Suprapubic skin (tissue), 4 donors: ENCODE measurements around the gene TMEM170B. TPM values are rescaled to one million over a fixed set of nuclear protein-coding genes. Genes with fewer than 3 reads are reported as not detected.

Experiments used
- DNase-seq, 2 donors: peaks; one replicate each; pipeline ENCODE4 v3.0.0-alpha.2; 2019; ENCODE audit warnings: low spot score in 2 of 2
- H3K27ac ChIP-seq: fragments of 200-600 bp; sonication (generic); one replicate; pipeline ENCODE4 v1.5.1; 2019
- H3K27me3 ChIP-seq: fragments of 200-600 bp; sonication (generic); one replicate; pipeline ENCODE4 v1.5.1; 2019
- H3K36me3 ChIP-seq: fragments of 200-600 bp; sonication (generic); one replicate; pipeline ENCODE4 v1.5.1; 2019
- H3K4me1 ChIP-seq: fragments of 200-600 bp; sonication (generic); one replicate; pipeline ENCODE4 v1.5.1; 2019
- H3K4me3 ChIP-seq: fragments of 200-600 bp; sonication (generic); one replicate; pipeline ENCODE4 v1.5.1; 2019; ENCODE audit warnings: mild to moderate bottlenecking
- H3K9me3 ChIP-seq: fragments of 200-600 bp; sonication (generic); one replicate; pipeline ENCODE4 v1.5.1; 2019
- CTCF ChIP-seq, 2 donors: fragments of 200-600 bp in 1 of 2; fragments of 450-650 bp in 1 of 2; sonication (generic) in 1 of 2; IDR thresholded peaks; one replicate each; pipeline ENCODE4 v1.5.1; 2016 to 2019; ENCODE audit warnings: antibody characterized with exemption in 2 of 2, mild to moderate bottlenecking in 1 of 2, moderate library complexity in 1 of 2
- EP300 ChIP-seq: sonication (generic); formaldehyde crosslinking; IDR thresholded peaks from one replicate; pipeline ENCODE4 v1.6.1; 2017; ENCODE audit warnings: antibody characterized with exemption
- POLR2A ChIP-seq, 2 donors: fragments of 450-650 bp; IDR thresholded peaks; one replicate each; pipeline ENCODE4 v1.6.1; 2017; ENCODE audit warnings: antibody characterized with exemption in 2 of 2, mild to moderate bottlenecking in 2 of 2, moderate library complexity in 2 of 2
- POLR2AphosphoS5 ChIP-seq, 3 donors: sonication (generic); formaldehyde crosslinking; IDR thresholded peaks; one replicate each; pipeline ENCODE4 v1.6.1; 2017; ENCODE audit warnings: antibody characterized with exemption in 3 of 3
- WGBS: methylation state at CpG from one replicate; pipeline ENCODE4 v1.1.5; 2018; 5-methylcytosine and 5-hydroxymethylcytosine counted together
- total RNA-seq, 4 donors: library from RNA; depleted of rRNA; stranded (reverse); fragments of >200 nt; gene quantifications; one replicate each; pipeline ENCODE4 v1.1.0, GENCODE V29; 2016

Gene TMEM170B
- total RNA-seq, 4 donors from 2014 or later: 1.1 to 1.7 (median 1.2) TPM

DNA sequence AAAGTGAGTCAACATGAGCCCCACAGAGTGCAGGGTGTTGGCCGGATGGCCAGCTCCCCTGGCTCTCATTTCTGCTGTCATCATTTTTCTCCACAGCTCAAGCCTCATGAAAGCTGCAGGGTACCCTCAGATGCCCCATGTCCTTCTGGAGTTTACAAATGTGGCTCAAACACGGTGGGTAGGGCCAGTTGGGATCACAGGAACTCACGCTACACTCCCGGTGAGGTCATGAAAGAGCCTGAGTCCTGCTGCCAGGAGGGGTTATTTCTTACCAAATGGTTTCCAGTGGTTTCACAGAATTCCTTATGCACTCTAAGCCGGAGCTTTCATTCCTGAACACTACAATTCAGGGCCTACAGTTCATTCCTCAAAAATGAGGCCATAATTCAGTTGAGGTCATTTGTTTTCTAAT lies 78.7 kb downstream of the TMEM170B start:
- H3K27me3 ChIP-seq: no peaks in the 10 kb centered on the region
- peaks cover 4% of the 10 kb centered on the region for H3K4me1 ChIP-seq
- H3K4me3 ChIP-seq: no peak overlapping the region
- H3K9me3 ChIP-seq: no peaks in the 10 kb centered on the region
- WGBS: 83% methylated on average over 5 of the region's 5 CpGs
- DNase-seq: peak in 1 of 2 donors; percentile 64
- H3K27ac ChIP-seq: no peak overlapping the region
- no peaks in the 10 kb centered on the region for H3K36me3 ChIP-seq
- TF ChIP-seq EP300: no peak
- no peak for TF ChIP-seq POLR2AphosphoS5 (IDR thresholded peaks at IDR 0.05)
- TF ChIP-seq POLR2A (IDR thresholded peaks at IDR 0.05): no peak
- TF ChIP-seq CTCF (IDR thresholded peaks at IDR 0.05): no peak

GRCh38 chr6:11618533-11618932 lies 81.0 kb downstream of the TMEM170B start:
- H3K36me3 ChIP-seq: no peaks in the 10 kb centered on the region
- H3K4me3 ChIP-seq: no peak overlapping the region
- H3K4me1 ChIP-seq: peaks cover 4% of the 10 kb centered on the region
- H3K27me3 ChIP-seq: no peaks in the 10 kb centered on the region
- no peak overlapping the region for H3K27ac ChIP-seq
- TF ChIP-seq CTCF (IDR thresholded peaks at IDR 0.05): no peak
- TF ChIP-seq POLR2A (IDR thresholded peaks at IDR 0.05): no peak
- TF ChIP-seq EP300: no peak
- no peak for TF ChIP-seq POLR2AphosphoS5 (IDR thresholded peaks at IDR 0.05)
- no peaks in the 10 kb centered on the region for H3K9me3 ChIP-seq
- WGBS: 68% methylated on average over 4 of the region's 4 CpGs
- DNase-seq: no peak

DNA sequence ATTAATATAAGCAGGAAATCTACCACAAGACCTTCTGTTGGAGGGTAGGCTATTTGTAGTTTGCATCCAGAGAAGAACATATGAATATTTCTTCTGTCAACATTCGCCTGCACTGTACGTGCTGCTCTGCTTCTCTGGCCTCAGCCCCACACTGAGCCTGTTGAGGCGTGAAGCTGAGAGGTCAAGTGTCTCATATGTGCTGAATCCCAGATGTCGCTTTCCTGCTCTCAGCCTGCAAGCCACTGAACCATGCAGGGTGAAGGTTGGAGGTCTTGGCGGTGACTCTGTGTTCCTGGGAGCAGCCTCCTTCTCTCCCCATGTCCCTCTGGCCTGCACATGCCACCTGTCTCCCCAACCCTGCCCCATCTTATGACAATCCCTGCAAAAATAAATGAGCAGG lies 83.6 kb downstream of the TMEM170B start:
- 85% methylated on average over 5 of the region's 5 CpGs for WGBS
- DNase-seq: no peak

GRCh38 chr6:11622156-11622555 lies 84.6 kb downstream of the TMEM170B start:
- no peaks in the 10 kb centered on the region for H3K27me3 ChIP-seq
- TF ChIP-seq POLR2A (IDR thresholded peaks at IDR 0.05) (no peak), CTCF (IDR thresholded peaks at IDR 0.05) (no peak), EP300 (no peak), POLR2AphosphoS5 (IDR thresholded peaks at IDR 0.05) (no peak)
- H3K9me3 ChIP-seq: no peaks in the 10 kb centered on the region
- no peak overlapping the region for H3K4me3 ChIP-seq
- no peaks in the 10 kb centered on the region for H3K4me1 ChIP-seq
- no peaks in the 10 kb centered on the region for H3K36me3 ChIP-seq
- no peak for DNase-seq
- 96% methylated on average over 4 of the region's 4 CpGs for WGBS
- H3K27ac ChIP-seq: no peak overlapping the region

More for the DNA sequence above, 83.6 kb downstream of the TMEM170B start:
- H3K27me3 ChIP-seq: no peaks in the 10 kb centered on the region
- H3K4me3 ChIP-seq: no peak overlapping the region
- no peak for TF ChIP-seq EP300
- TF ChIP-seq POLR2A (IDR thresholded peaks at IDR 0.05): no peak
- H3K27ac ChIP-seq: no peak overlapping the region
- H3K4me1 ChIP-seq: no peaks in the 10 kb centered on the region
- H3K9me3 ChIP-seq: no peaks in the 10 kb centered on the region
- H3K36me3 ChIP-seq: no peaks in the 10 kb centered on the region

DNA sequence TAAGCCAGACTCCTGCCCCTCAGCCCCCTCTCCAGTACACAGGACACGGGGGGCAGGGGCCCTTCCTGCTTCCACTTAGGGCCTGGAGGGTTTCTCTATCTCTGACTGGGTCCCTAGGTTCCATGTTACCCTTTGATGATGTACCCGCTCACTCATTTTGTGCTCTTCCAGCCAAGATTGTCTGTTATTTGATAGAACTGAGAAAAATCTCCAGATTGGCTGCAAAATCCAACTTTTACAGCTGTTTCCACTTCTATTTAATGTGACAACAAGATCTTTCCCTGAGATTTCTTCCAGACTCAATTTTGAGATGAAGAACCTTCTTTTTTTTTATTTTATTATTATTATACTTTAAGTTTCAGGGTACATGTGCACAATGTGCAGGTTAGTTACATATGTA lies 85.7 kb downstream of the TMEM170B start:
- no peak overlapping the region for H3K27ac ChIP-seq
- no peaks in the 10 kb centered on the region for H3K9me3 ChIP-seq
- no peaks in the 10 kb centered on the region for H3K4me1 ChIP-seq
- no peak for DNase-seq
- no peak overlapping the region for H3K4me3 ChIP-seq
- no peaks in the 10 kb centered on the region for H3K36me3 ChIP-seq
- no peaks in the 10 kb centered on the region for H3K27me3 ChIP-seq
- 81% methylated on average over 2 of the region's 2 CpGs for WGBS
- TF ChIP-seq CTCF (IDR thresholded peaks at IDR 0.05) (no peak), POLR2AphosphoS5 (IDR thresholded peaks at IDR 0.05) (no peak), POLR2A (IDR thresholded peaks at IDR 0.05) (no peak), EP300 (no peak)

GRCh38 chr6:11625302-11625701 lies 87.8 kb downstream of the TMEM170B start:
- Histone ChIP-seq H3K36me3 (no peaks in the 10 kb centered on the region), H3K27me3 (no peaks in the 10 kb centered on the region), H3K4me1 (no peaks in the 10 kb centered on the region), H3K4me3 (no peak overlapping the region), H3K27ac (no peak overlapping the region), H3K9me3 (no peaks in the 10 kb centered on the region)
- DNase-seq: peak in 1 of 2 donors; percentile 6
- WGBS: 63% methylated on average over 8 of the region's 8 CpGs
- TF ChIP-seq CTCF (IDR thresholded peaks at IDR 0.05) (no peak), EP300 (no peak), POLR2AphosphoS5 (IDR thresholded peaks at IDR 0.05) (no peak), POLR2A (IDR thresholded peaks at IDR 0.05) (no peak)
